AG10803 (cell line): Measurements from ENCODE around the gene FAM81A.
A peak's percentile ranks its signal among the peaks of the same experiment; 100 is the strongest.
"Not testable (repeated sequence)": the region's sequence is repeated elsewhere in the genome, so short reads cannot be mapped to it uniquely, and the experiment has no call there.

ENCODE experiments used
- DNase-seq: peaks from one replicate; pipeline ENCODE4 v3.0.0; 2010; ENCODE audit warnings: low read depth
- H3K4me3 ChIP-seq: 2 replicates; pipeline ENCODE4 v1.5.1; 2011; ENCODE audit warnings: mild to moderate bottlenecking, low read length, control low read depth
- CTCF ChIP-seq: conservative IDR thresholded peaks from 2 replicates; pipeline ENCODE4 v1.5.1; 2011; ENCODE audit warnings: mild to moderate bottlenecking, low read length, control low read depth, inconsistent platforms

Gene FAM81A

GRCh38 chr15:59410391-59410896 lies 27.5 kb upstream of the FAM81A start:
- TF ChIP-seq CTCF, result no peak
- DNase-seq, result no peak
- H3K4me3 ChIP-seq, result no peak overlapping the region

GRCh38 chr15:59413577-59413976 lies 24.4 kb upstream of the FAM81A start:
- no peak for DNase-seq
- no peak overlapping the region for H3K4me3 ChIP-seq
- TF ChIP-seq CTCF, result no peak

GRCh38 chr15:59416816-59417215 lies 21.2 kb upstream of the FAM81A start:
- no peak for DNase-seq
- TF ChIP-seq CTCF, result no peak
- H3K4me3 ChIP-seq, result no peak overlapping the region

GRCh38 chr15:59419170-59419569 lies 18.8 kb upstream of the FAM81A start:
- no peak for TF ChIP-seq CTCF
- no peak for DNase-seq
- no peak overlapping the region for H3K4me3 ChIP-seq

- no peak overlapping the region for H3K4me3 ChIP-seq
- no peak for DNase-seq
- TF ChIP-seq CTCF, result no peak
Measured at GRCh38 chr15:59420108-59420507, 17.9 kb upstream of the FAM81A start.

GRCh38 chr15:59420986-59421618 lies 16.9 kb upstream of the FAM81A start:
- TF ChIP-seq CTCF, result no peak
- DNase-seq, result peak; percentile 37

GRCh38 chr15:59424616-59425015 lies 13.4 kb upstream of the FAM81A start:
- DNase-seq, result no peak
- TF ChIP-seq CTCF, result no peak
- no peak overlapping the region for H3K4me3 ChIP-seq

More at GRCh38 chr15:59420986-59421618, 16.9 kb upstream of the FAM81A start:
- H3K4me3 ChIP-seq, result no peak overlapping the region

GRCh38 chr15:59428898-59429297 lies 9.1 kb upstream of the FAM81A start:
- H3K4me3 ChIP-seq, DNase-seq: not testable (repeated sequence)
